ENCODE results near the gene AP2A1. TPM values are rescaled to one million over a fixed set of nuclear protein-coding genes. Genes with fewer than 3 reads are reported as not detected.

The AP2A1 gene
- total RNA-seq, 1 experiment from 2014 or later: 208 TPM

DNA sequence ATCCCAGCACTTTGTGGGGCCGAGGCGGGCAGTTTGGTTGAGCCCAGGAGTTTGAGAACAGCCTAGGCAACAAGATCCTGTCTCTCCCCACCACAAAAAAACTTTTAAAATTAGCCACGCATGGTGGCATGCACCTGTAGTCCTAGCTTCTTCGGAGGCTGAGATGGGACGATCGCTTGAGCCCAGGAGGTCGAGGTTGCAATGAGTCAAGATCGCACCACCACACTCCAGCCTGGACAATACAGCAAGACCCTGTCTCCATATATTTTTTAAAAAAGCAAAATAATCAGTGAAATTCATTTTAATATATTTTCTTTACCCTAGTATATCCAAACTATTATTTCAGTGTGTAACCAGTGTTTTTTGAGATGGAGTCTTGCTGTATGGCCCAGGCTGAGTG is 8.2 kb downstream of the AP2A1 start:
- H3K36me3 ChIP-seq (replicated peaks; ENCODE audit: control insufficient read depth, insufficient read depth, low read length): no peaks in the 10 kb centered on the region
- no peaks in the 10 kb centered on the region for H3K27me3 ChIP-seq (ENCODE audit: control insufficient read depth, insufficient read depth, low read length)
- DNase-seq: no peak
- no peak overlapping the region for H3K4me3 ChIP-seq (ENCODE audit: insufficient read depth, low read depth, low read length)

GRCh38 chr19:49775742-49776370 is 9.1 kb downstream of the AP2A1 start:
- no peak for DNase-seq
- no peaks in the 10 kb centered on the region for H3K27me3 ChIP-seq (ENCODE audit: control insufficient read depth, insufficient read depth, low read length)
- H3K36me3 ChIP-seq (replicated peaks; ENCODE audit: control insufficient read depth, insufficient read depth, low read length): no peaks in the 10 kb centered on the region
- H3K4me3 ChIP-seq (ENCODE audit: insufficient read depth, low read depth, low read length): no peak overlapping the region

DNA sequence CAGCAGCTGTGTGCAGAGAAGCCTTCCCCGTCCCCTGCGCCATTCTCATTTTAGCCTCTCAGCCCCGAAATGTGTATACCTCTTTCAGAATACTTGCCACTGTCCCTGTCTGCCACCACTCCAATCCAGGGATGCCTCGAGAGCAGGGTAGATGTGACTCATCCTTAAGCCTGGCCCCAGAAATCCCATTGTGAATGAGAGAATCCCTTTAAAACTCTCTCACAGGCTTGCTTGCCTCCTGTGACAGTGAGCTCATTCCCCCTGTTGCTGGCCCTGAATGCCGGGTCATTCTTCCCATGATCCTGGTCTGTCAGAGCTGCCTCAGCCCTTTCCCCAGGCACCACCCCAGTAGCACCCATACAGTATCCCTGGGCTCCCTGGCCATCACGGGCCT is 9.6 kb downstream of the AP2A1 start:
- H3K27me3 ChIP-seq (ENCODE audit: control insufficient read depth, insufficient read depth, low read length): no peaks in the 10 kb centered on the region
- no peak for DNase-seq
- H3K36me3 ChIP-seq (replicated peaks; ENCODE audit: control insufficient read depth, insufficient read depth, low read length): no peaks in the 10 kb centered on the region
- no peak overlapping the region for H3K4me3 ChIP-seq (ENCODE audit: insufficient read depth, low read depth, low read length)

DNA sequence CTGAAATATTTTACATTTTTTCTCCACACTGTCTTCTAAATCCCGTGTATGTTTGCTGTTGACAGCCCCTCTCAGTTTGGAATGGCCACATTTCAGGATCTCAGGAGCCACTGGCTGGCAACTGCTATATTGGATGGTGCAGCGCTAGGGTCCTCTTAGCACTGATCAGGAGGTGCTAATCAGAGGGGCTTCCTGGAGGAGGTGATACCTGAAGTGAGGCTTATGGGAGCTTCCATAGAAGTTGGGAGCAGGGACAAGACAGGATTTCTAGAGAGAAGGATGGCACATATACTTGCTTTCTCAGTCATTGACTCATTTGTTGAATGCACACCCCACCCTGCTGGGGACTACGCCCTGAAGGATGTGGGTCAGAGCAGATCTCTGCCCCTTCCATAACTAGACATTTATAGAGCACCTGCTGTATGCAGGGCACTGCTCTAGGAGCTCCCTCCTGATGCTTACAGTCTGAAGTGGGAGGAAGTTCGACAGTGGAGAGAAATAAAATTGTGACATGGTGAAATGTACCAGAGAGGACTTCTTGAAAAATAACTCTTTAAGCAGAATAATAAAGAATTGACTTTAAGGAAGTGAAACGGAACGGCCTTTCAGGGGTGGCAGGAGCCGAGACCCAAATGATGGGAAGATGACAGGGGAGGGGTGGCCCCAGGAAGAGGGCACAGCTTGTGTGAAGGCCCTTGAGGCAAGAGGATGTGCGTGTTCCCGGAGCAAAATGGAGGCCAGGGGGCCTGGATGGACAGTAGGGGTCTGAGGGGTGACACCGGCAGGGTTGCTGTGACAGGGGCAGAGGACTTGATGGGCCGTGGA is 13.1 kb downstream of the AP2A1 start:
- Histone ChIP-seq H3K27me3 (ENCODE audit: control insufficient read depth, insufficient read depth, low read length) (no peaks in the 10 kb centered on the region), H3K4me3 (ENCODE audit: insufficient read depth, low read depth, low read length) (no peak overlapping the region), H3K36me3 (replicated peaks; ENCODE audit: control insufficient read depth, insufficient read depth, low read length) (peaks cover 9% of the 10 kb centered on the region)
- DNase-seq: no peak

DNA sequence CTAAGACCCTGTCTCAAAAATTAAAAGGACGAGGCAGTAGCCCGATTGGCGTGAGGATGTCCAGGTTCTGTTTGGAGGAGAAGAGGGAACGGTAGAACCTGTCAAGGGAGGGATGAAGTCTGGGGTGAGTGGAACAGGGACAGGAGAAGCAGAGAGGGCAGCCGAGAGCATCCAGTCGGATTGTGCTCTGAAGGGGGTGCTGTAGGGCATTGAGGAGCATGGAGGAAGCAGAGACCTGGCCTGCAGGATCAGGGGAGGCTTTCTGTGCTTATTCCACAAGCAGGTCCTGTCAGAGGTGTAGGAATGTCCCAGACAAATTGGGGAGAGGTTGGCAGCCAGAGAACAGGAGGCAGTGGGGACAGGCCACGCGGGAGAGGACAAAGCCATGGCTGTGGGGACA is 14.1 kb downstream of the AP2A1 start:
- Histone ChIP-seq H3K4me3 (ENCODE audit: insufficient read depth, low read depth, low read length) (no peak overlapping the region), H3K36me3 (replicated peaks; ENCODE audit: control insufficient read depth, insufficient read depth, low read length) (peaks cover 9% of the 10 kb centered on the region), H3K27me3 (ENCODE audit: control insufficient read depth, insufficient read depth, low read length) (no peaks in the 10 kb centered on the region)
- DNase-seq: peak; percentile 74

DNA sequence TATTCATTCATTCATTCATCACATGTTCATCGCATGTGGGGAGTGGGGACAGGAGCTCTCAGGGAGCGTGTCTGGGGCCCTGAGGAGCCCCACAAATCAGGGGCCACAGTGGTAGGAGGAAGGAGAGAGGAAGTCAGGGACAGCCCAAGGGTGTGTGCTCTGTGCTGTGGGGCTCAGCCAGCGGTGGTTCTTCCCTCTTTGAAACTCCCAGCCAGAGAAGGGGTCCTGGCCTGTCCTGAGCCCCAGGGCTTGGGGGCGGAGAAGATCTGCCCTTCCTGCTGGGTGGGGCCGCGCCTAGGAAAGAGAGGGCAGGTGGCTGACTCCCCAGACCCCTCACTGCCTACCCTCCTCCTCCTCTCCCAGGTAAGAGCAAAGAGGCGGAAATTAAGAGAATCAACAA is 14.6 kb downstream of the AP2A1 start:
- H3K36me3 ChIP-seq (replicated peaks; ENCODE audit: control insufficient read depth, insufficient read depth, low read length): peaks cover 9% of the 10 kb centered on the region
- H3K4me3 ChIP-seq (ENCODE audit: insufficient read depth, low read depth, low read length): no peak overlapping the region
- no peaks in the 10 kb centered on the region for H3K27me3 ChIP-seq (ENCODE audit: control insufficient read depth, insufficient read depth, low read length)
- DNase-seq: peak; percentile 58

GRCh38 chr19:49782515-49782914 is 15.7 kb downstream of the AP2A1 start:
- H3K36me3 ChIP-seq (replicated peaks; ENCODE audit: control insufficient read depth, insufficient read depth, low read length): peaks cover 9% of the 10 kb centered on the region
- no peaks in the 10 kb centered on the region for H3K27me3 ChIP-seq (ENCODE audit: control insufficient read depth, insufficient read depth, low read length)
- H3K4me3 ChIP-seq (ENCODE audit: insufficient read depth, low read depth, low read length): no peak overlapping the region
- no peak for DNase-seq

DNA sequence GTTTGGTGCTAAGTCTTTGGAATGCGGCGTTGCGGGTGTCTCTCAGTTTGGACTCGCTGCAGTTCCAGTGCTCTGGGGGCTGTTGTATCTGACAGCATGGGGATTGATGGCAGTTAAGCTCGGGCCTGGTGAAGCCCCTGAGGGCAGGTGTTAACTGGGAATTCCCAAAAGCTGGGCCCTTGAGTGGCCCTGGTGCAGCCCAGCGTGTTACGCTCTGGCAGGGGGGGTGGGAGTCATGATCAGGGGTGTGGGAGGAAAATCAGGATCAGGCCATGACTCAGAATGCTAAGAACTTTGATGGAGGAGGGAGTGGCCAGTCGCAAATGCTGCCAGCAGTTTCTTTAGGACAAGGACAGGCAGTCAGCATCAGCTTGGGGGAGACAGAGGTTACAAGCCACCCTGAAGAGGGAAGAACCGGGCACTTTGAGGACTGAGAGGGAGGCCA is 19.6 kb downstream of the AP2A1 start:
- Histone ChIP-seq H3K4me3 (ENCODE audit: insufficient read depth, low read depth, low read length) (no peak overlapping the region), H3K36me3 (replicated peaks; ENCODE audit: control insufficient read depth, insufficient read depth, low read length) (peaks cover 9% of the 10 kb centered on the region), H3K27me3 (ENCODE audit: control insufficient read depth, insufficient read depth, low read length) (no peaks in the 10 kb centered on the region)
- DNase-seq: peak; percentile 51

DNA sequence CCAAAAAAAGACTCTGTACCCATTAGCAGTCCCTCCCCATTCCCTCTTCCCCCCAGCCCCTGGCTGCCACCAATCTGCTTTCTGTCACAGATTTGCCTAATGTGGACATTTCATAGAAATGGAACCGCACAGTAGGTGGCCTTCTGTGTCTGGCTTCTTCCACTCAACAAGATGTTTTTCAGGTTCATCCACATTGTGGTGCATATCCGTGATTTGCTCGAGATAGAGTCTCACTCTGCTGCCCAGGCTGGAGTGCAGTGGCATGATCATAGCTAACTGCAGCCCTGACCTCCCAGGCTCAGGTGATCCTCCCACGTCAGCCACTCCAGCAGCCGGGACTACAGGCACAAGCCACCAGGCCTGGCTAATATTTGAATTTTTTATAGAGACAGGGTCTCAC is 20.9 kb downstream of the AP2A1 start:
- no peaks in the 10 kb centered on the region for H3K27me3 ChIP-seq (ENCODE audit: control insufficient read depth, insufficient read depth, low read length)
- H3K36me3 ChIP-seq (replicated peaks; ENCODE audit: control insufficient read depth, insufficient read depth, low read length): peaks cover 6% of the 10 kb centered on the region
- no peak for DNase-seq
- no peak overlapping the region for H3K4me3 ChIP-seq (ENCODE audit: insufficient read depth, low read depth, low read length)

- peak; percentile 47 for DNase-seq
- Histone ChIP-seq H3K4me3 (ENCODE audit: insufficient read depth, low read depth, low read length) (no peak overlapping the region), H3K27me3 (ENCODE audit: control insufficient read depth, insufficient read depth, low read length) (no peaks in the 10 kb centered on the region), H3K36me3 (replicated peaks; ENCODE audit: control insufficient read depth, insufficient read depth, low read length) (peaks cover 2% of the 10 kb centered on the region)
Observed at GRCh38 chr19:49788857-49789256, 22.1 kb downstream of the AP2A1 start.

- no peak for DNase-seq
- Histone ChIP-seq H3K36me3 (replicated peaks; ENCODE audit: control insufficient read depth, insufficient read depth, low read length) (peaks cover 6% of the 10 kb centered on the region), H3K4me3 (ENCODE audit: insufficient read depth, low read depth, low read length) (no peak overlapping the region), H3K27me3 (ENCODE audit: control insufficient read depth, insufficient read depth, low read length) (no peaks in the 10 kb centered on the region)
Observed at GRCh38 chr19:49790866-49791265, 24.1 kb downstream of the AP2A1 start.

DNA sequence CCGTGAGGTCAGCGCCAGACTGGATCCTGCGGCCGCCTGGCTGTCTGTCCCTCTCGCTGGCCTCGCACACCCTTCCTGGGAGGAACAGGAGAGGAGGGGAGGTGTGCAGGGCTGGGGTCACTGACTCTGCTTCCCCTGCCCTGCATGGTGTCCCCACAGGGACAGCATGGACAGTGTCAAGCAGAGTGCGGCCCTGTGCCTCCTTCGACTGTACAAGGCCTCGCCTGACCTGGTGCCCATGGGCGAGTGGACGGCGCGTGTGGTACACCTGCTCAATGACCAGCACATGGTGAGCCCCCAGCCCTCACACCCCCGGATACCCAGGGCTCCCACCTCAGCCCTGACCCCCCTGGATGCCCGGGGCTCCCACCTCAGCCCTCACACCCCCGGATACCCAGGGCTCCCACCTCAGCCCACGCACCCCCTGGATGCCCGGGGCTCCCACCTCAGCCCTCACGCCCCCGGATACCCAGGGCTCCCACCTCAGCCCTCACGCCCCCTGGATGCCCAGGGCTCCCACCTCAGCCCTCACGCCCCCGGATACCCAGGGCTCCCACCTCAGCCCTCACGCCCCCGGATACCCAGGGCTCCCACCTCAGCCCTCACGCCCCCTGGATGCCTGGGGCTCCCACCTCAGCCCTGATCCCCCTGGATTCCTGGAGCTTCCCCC is 25.1 kb downstream of the AP2A1 start:
- no peak for DNase-seq
- Histone ChIP-seq H3K4me3 (ENCODE audit: insufficient read depth, low read depth, low read length) (no peak overlapping the region), H3K27me3 (ENCODE audit: control insufficient read depth, insufficient read depth, low read length) (no peaks in the 10 kb centered on the region), H3K36me3 (replicated peaks; ENCODE audit: control insufficient read depth, insufficient read depth, low read length) (peaks cover 16% of the 10 kb centered on the region)

DNA sequence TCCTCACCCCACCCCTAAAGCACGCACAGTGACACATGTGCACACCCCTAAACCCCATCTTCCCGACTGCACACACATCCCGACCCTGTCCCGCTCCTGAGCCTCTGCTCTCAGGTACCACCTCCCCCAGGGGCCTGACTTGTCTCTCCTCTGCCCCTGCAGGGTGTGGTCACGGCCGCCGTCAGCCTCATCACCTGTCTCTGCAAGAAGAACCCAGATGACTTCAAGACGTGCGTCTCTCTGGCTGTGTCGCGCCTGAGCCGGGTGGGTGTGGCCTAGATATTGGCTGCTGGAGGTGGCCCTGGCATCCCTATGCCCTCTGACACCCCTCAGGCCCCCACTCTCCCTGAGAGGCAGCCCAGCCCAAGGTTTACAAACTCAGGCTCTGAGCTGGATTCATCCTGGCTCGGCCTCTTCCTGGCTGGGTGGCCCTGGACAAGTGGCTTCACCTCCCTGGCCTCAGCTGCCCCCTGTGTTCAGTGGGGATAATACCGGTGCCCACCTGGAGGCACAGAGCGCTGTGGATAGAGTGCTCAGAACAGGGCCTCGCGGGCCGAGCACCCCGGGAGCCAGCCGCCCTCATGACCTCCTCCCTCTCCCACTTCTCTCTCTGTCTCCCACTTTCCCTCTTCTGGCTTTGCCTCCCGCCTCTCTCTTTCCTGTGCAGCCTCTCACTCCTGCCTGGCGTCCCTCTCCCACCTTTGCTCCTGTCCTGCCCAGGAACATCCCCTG is 26.2 kb downstream of the AP2A1 start:
- no peaks in the 10 kb centered on the region for H3K27me3 ChIP-seq (ENCODE audit: control insufficient read depth, insufficient read depth, low read length)
- DNase-seq: peak; percentile 59

GRCh38 chr19:49793561-49793840 is 26.7 kb downstream of the AP2A1 start:
- H3K4me3 ChIP-seq (ENCODE audit: insufficient read depth, low read depth, low read length): no peak overlapping the region
- DNase-seq: no peak

More for the DNA sequence above, 26.2 kb downstream of the AP2A1 start:
- no peak overlapping the region for H3K4me3 ChIP-seq (ENCODE audit: insufficient read depth, low read depth, low read length)
- H3K36me3 ChIP-seq (replicated peaks; ENCODE audit: control insufficient read depth, insufficient read depth, low read length): peaks cover 17% of the 10 kb centered on the region

More at GRCh38 chr19:49793561-49793840, 26.7 kb downstream of the AP2A1 start:
- no peaks in the 10 kb centered on the region for H3K27me3 ChIP-seq (ENCODE audit: control insufficient read depth, insufficient read depth, low read length)
- H3K36me3 ChIP-seq (replicated peaks; ENCODE audit: control insufficient read depth, insufficient read depth, low read length): peaks cover 17% of the 10 kb centered on the region

Data from H7 (cell line).